COLO668 (cell line): ENCODE data around the gene GMIP.

Experiments used
- DNase-seq: peaks from one replicate; lab custom pipeline; 2025; ENCODE audit not compliant: unreplicated experiment; lab: John Stamatoyannopoulos, UW

GMIP gene

GRCh38 chr19:19661141-19661674, 17.8 kb upstream of the GMIP start:
- no peak for DNase-seq

- DNase-seq: no peak
These were observed 16.3 kb upstream of the GMIP start for GRCh38 chr19:19659646-19660245.

DNA sequence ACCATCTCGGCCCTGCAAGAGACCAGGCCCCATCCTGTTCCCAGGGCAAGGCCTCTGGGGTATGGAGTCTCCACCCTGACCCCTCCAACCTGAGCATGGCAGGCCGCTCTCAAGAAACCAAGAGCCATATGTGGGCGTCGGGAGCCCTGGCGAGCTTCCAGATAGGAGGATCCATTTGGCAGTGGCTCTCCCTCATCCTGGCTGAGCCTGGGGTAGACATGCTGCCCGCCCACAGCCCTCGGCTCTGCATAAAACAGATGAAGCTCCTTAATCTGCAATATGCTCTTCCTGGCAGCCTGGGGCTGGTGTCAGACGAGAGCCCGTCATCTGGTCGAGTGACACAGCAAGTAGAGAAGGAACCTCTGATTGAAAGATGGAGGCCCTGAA, 13.9 kb upstream of the GMIP start:
- no peak for DNase-seq

DNA sequence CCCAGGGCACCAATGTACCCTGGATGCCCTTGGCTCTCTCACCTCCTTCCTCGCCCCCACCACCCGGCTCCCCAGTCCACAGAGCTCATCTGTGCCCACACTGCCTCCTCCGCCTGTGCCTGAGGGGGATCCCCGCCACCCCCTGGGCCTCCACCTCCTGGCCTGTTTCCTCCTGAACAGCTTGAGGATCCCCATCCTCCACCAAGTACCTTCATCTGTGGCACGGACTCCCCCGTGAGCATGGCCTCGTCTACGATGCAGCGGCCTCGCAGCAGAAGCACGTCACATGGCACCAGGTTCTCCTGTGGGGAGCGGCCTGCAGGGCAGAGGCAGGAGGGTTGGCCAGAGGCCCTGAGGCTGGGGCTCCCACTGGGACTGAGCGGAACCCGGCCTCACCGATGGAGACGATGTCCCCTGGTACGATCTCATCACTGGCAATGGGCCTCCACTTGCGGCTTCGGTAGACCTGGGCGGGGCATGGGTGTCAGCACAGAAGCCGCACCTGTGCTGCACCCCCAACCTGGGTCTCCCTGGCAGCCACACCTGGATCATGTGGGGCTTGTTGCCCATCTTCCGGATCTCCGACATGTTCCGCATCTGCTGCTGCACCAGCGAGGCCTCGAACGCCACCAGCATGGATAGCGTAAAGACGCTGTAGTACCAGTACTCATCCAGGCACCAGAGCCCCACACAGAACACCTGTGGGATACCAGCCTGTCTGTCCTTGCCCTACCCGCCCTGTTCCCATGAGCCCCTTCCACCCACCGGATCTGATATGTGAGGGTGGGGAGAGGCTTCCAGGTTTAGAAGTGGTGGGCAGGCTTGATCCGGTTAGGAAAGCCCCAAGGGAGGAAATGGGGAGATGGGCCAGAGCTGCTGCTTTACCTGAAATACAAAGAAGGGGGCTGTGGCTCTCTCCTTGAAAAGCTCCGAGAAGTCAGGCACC, 13.3 kb upstream of the GMIP start:
- no peak for DNase-seq

DNA sequence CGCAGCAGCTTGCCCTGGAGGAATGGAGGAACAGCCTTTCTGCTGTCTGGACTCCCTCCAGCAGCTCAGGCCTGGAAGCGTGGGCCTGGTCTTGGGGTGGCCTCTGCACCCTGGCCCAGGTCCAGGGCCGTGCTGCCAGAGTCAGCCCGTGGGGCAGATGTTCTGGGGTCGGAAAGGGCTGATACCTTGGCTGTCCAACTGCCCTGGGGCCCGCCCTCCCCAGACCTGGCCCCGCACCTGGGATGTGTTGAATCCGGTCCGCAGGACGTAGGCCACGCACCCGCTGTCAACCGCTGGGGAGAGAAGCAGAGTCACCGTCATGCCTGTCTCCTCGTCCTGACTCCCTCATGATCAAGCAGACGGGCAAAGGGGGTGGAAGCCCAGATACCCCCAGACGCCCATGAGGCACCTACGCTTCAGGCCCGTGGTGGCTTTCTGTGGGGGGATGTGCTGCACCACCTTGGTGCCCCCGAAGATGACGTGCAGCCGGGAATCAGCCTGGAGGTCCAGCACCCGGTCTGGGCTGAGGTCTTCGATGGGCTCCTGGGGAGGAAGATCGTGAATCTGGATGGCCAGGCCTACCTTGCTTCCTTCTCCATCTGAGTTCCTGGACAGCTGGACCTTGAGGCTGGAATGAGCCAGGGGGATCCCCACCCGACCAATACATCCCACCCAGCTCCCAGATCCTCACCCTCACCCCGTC, 12.3 kb upstream of the GMIP start:
- no peak for DNase-seq

- DNase-seq: no peak
These were observed 11.7 kb upstream of the GMIP start for GRCh38 chr19:19655051-19655594.

DNA sequence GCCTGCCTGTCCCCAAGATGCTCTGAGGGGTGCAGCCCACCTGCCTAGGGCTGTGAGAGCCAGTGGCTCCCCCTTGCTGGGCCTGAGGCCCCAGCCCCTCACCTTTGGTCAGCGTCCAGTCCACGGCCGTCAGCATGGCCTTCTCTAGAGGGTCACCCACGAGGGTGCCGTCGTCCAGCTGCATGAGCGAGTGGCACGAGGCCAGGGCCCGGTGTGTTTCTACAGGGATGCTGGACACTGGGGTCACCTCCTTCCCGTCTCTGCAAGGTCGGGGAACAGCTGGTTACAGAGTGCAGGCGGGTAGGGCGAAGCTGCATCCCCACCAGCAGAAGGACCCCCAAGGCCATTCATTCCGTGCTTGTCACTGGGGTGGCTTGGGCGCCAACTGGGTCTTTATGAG, 11.0 kb upstream of the GMIP start:
- no peak for DNase-seq

DNA sequence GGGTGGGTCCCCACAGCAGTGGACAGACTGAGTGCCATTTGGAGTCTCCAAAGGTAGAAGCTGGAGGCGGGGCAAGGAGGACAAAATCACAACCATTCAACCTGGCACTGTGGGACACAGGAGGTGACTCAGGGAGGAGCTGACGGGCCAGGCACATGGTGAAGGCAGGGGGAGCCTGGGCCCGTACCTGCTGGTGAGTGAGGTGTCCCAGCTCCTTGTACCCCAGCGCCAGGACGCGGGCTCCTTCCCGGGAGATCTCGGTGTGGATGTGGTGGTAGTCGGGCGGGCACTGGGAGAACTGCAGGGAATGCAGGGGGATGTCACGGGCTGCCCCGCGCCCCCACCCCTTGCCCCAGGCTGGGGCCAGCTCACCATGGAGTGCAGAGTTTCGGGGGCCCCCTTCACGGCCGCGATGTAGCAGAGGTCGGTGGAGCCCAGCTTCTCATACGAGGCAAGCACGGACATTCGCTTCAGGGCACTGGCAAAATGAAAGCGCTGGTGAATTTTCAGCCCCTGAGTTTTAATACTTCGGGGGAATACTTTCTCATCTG, 10.2 kb upstream of the GMIP start:
- DNase-seq: no peak

DNA sequence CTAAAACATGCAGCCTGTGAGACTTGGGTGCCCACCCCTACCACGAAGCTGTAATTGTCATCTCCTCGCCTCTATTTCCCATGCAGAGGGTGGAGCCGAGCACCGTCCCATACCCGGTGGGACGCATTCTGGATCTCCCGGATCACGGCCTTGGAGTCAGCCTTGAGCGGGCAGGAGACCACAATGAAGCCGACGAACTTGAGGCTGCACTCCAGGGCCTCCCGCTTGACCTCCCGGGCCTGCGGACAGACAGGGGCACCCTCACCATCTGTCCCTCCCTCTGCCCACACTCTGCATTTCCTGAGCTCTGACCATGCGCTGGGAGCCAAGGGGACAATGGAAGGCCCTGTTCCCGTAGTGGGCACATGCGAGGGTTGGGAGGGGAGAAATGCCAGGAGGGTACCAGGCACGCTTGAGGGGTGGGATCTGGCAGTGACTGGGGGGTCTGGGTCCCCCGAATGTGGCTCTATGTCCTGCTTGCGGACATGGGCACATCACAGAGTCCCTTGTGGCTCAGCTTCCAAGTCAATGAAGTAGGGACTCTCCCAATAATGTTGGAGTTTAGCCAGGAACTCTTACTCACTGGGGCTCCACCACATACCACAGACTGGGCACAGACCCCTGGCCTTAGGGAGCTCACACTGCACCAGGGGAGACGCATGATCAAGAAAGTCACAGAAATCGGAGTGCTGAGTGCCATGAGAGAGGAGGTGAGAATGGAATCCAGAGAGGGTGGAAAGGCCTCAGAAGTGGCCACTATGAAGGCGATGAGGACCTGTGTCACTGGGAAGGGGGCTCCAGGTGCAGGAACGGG, 9.2 kb upstream of the GMIP start:
- DNase-seq: no peak

- DNase-seq: no peak
These were observed 7.6 kb upstream of the GMIP start for GRCh38 chr19:19651076-19651475.

DNA sequence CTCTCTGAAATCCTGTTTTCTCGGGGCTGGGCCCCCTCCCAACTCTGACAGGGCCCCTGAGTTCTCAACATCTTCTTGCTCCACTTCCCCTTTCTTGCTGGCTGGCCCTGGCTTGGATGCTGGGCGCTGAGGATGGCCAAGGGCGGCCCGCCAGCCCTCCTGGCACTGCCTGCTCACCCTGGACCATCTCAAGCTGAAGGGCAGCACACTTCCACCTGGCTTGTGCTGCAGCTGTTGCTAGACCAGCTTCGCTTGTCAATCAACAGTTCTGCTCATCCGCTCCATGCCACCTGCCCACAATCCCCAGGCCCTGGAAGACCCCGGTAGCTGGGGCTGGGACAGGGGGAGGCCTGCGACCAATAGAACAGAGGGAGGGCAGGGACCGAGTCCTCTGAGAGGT, 6.9 kb upstream of the GMIP start:
- DNase-seq: no peak

DNA sequence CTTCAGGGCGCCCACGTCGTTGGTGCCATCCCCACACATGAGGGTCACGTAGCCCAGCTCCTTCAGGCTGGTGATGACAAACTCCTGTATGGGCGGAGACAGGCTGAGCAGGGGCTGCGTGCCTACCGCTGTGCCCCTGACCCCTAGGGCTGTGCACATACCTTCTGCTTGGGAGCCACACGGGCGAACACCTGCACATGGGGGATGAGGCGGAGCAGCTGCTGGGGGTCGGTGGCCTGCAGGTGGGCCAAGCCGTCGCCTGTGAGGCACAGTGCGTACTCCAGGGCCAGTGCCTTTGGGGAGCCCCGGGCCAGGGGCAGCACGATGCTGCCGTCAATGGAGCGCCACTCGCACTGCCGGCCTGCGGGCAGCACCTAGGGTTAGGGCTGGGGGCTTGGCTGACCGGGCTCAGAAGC, 6.1 kb upstream of the GMIP start:
- DNase-seq: no peak

DNA sequence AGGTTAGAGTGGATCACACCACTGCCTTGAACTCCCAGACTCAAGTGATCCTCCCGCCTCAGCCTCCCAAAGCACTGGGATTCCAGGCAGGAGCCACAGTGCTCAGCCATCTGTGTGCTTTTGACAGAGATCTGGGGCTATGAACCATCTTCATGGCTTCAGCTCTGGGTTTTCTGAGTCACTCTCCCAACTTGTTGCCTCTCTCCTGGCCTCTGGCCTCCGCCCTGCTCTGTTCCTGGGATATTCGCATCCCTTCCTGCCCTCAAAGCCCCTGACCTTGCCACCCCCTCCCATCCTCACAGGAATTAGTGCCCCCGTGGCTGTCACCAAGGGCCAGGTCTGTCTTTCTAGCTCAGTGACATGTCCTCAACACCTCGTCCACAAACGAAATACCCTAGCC, 5.7 kb upstream of the GMIP start:
- DNase-seq: no peak

DNA sequence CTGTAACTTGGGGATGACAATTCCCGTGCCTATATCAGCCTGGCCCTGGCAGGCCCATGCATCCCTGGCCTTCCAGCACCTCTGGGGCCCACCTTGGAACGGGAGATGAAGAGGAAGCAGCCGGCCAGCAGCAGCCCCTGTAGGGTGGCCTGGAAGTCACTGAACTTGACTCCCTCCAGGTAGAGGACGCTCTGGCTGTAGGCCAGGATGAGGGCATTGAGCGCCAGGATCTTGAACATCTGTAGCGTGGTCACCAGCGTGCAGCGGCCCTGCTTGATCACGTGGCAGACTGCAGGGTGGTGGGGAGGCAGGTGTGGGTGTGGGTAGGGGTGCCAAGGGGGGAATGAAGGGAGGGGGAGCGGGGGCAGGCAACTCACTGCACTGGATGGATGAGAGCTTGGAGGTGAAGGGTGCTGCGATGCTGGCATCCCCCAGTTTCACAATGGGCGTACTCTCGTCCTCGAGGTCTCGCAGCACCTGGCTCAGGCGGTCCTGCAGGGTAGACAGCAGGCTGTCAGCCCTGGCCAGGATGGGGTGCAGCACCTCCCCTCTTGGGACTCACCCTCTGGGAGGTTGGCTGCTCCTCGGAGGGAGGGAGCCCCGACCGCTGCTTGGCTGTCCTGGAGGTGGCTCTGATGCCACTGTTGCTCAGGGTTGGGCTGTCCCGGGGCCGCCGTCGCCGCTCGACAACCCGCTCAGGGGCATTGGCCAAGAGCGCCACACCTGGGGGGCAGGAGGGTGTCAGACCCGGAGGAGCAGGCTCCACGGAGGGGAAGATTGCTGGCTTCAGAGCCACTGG, 3.8 kb upstream of the GMIP start:
- no peak for DNase-seq

- no peak for DNase-seq
These were observed 1.9 kb upstream of the GMIP start for GRCh38 chr19:19645233-19645870.

DNA sequence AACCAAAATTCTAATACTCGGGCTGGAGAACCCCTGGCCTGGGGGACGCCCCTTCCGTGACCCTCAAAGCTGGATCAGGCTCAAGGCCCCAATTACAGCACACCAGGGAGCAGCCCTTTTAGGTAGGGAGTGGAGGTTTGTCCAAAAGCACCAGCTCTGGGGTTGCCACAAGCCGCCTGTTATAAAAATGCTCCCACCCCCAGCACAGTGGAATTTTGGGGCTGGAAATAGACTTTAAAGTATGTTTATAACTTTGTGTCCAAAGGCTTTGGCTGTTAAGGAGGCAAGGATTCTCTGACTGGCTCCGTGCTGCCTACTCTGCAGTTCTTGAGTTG, 564 bp upstream of the GMIP start:
- DNase-seq: no peak

GRCh38 chr19:19642506-19643157, 825 bp downstream of the GMIP start:
- DNase-seq: no peak

DNA sequence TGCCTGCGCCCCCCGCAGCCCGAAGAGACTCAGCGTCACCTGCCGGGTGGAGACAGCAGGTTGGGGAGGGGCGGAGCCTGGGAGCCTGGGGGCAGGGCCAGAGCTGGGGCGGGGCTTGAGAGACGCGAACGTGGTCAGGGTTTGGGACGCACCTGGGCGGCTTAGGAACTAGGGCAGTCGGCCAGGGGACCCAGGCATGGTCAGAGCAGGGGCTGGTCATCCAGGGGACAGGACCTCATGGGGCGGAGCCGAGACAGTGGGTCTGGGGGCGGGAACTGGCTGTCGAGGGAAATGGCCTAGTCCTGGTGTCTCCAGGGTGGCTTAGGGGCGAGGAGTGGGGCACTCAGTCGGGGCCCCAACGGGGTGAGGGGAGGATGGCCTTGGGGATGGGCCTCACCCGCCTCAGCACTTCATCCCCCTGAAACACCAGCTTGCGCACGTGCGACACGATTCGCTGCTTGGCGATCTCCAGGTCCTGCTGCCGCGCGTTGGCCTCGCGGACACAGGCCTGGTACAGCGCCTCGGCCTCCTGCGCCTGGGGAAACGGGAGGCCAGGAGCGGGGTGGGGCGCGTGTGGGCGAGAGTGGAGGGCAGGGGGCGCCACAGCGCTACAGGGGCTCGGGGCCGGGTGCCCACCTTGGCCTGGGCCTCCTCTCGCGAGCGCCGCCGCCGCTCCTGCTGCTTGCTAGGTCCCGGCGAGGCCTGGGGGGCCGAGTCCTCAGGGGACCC, 5.8 kb downstream of the GMIP start:
- no peak for DNase-seq
